Neural cell (in vitro differentiated cells): ENCODE data around the gene PLCB1. TPM values are rescaled to one million over a fixed set of nuclear protein-coding genes. Genes with fewer than 3 reads are reported as not detected.

Experiments used
- H2AFZ ChIP-seq: fragments of 200-600, 300-800 bp; sonication (generic), shearing (Covaris generic); 2 replicates; pipeline ENCODE4 v1.6.0; 2014; ENCODE audit warnings: low read depth, mild to moderate bottlenecking, antibody characterized with exemption, low read length, moderate library complexity
- H3F3A ChIP-seq: fragments of 200-600 bp; shearing (Covaris generic); 2 replicates; pipeline ENCODE4 v1.6.1; 2016; ENCODE audit warnings: mild to moderate bottlenecking, moderate library complexity, mixed read lengths, antibody characterized with exemption, low read length; ENCODE audit not compliant: insufficient read depth, poor library complexity, severe bottlenecking
- H3K27ac ChIP-seq: fragments of 200-600, 300-800 bp; sonication (generic), shearing (Covaris generic); 2 replicates; pipeline ENCODE4 v1.5.1; 2014; ENCODE audit warnings: mild to moderate bottlenecking, low read length, moderate library complexity
- H3K27me3 ChIP-seq: fragments of 300-800, 200-600 bp; sonication (generic), shearing (Covaris generic); 2 replicates; pipeline ENCODE4 v1.6.0; 2014; ENCODE audit warnings: mild to moderate bottlenecking, low read depth, low read length, moderate library complexity; ENCODE audit not compliant: insufficient read depth
- H3K36me3 ChIP-seq: fragments of 300-800, 200-600 bp; sonication (generic), shearing (Covaris generic); 2 replicates; pipeline ENCODE4 v1.5.1; 2014; ENCODE audit warnings: mild to moderate bottlenecking, antibody characterized with exemption, low read length, moderate library complexity; ENCODE audit not compliant: insufficient read depth
- H3K4me2 ChIP-seq: fragments of 300-800, 200-600 bp; sonication (generic), shearing (Covaris generic); 2 replicates; pipeline ENCODE4 v1.6.0; 2014; ENCODE audit warnings: mild to moderate bottlenecking, low read length
- H3K4me3 ChIP-seq: fragments of 300-800, 200-600 bp; sonication (generic), shearing (Covaris generic); 2 replicates; pipeline ENCODE4 v1.5.1; 2014; ENCODE audit warnings: mild to moderate bottlenecking, low read length, moderate library complexity
- H3K79me2 ChIP-seq: fragments of 200-600 bp; shearing (Covaris generic); replicated peaks from 2 replicates; pipeline ENCODE4 v1.6.0; 2014; ENCODE audit warnings: mild to moderate bottlenecking, low read length, moderate library complexity; ENCODE audit not compliant: insufficient read depth
- H3K9ac ChIP-seq: fragments of 300-800, 200-600 bp; sonication (generic), shearing (Covaris generic); 2 replicates; pipeline ENCODE4 v1.6.1; 2016; ENCODE audit warnings: mild to moderate bottlenecking, low read length, mixed read lengths
- H3K9me2 ChIP-seq: fragments of 200-600 bp; shearing (Covaris generic); 2 replicates; pipeline ENCODE4 v1.6.1; 2016; ENCODE audit warnings: mild to moderate bottlenecking, low read length, mixed read lengths; ENCODE audit not compliant: insufficient read depth
- H3K9me3 ChIP-seq: fragments of 200-600, 300-800 bp; sonication (generic), shearing (Covaris generic); 2 replicates; pipeline ENCODE4 v1.6.1; 2016; ENCODE audit warnings: mild to moderate bottlenecking, mixed run types, low read length, moderate library complexity, mixed read lengths
- H4K20me1 ChIP-seq: fragments of 200-600 bp; shearing (Covaris generic); 2 replicates; pipeline ENCODE4 v1.6.1; 2016; ENCODE audit warnings: mild to moderate bottlenecking, mixed run types; ENCODE audit not compliant: insufficient read depth
- CTCF ChIP-seq: fragments of 450-650 bp; IDR thresholded peaks from 2 replicates; pipeline ENCODE4 v1.5.1; 2014; ENCODE audit warnings: antibody characterized with exemption, mild to moderate bottlenecking, moderate library complexity; ENCODE audit not compliant: poor library complexity, severe bottlenecking
- EP300 ChIP-seq: fragments of 450-650 bp; conservative IDR thresholded peaks from 2 replicates; pipeline ENCODE4 v1.6.1; 2014; ENCODE audit warnings: antibody characterized with exemption, mild to moderate bottlenecking, moderate library complexity; ENCODE audit not compliant: poor library complexity, severe bottlenecking
- EZH2 ChIP-seq: fragments of 200-600, 300-800 bp; shearing (Covaris generic), sonication (generic); IDR thresholded peaks from 2 replicates; pipeline ENCODE4 v1.6.1; 2014; ENCODE audit warnings: antibody characterized with exemption, low read length, borderline replicate concordance, mild to moderate bottlenecking; ENCODE audit not compliant: insufficient read depth, poor library complexity, severe bottlenecking
- MXI1 ChIP-seq: fragments of 450-650 bp; conservative IDR thresholded peaks from 2 replicates; pipeline ENCODE4 v1.6.1; 2014; ENCODE audit warnings: antibody characterized with exemption, mild to moderate bottlenecking; ENCODE audit not compliant: poor library complexity, severe bottlenecking
- POLR2AphosphoS5 ChIP-seq: IDR thresholded peaks from 2 replicates; pipeline ENCODE4 v1.6.1; 2012
- RAD21 ChIP-seq: fragments of 450-650 bp; conservative IDR thresholded peaks from 2 replicates; pipeline ENCODE4 v1.6.1; 2014; ENCODE audit warnings: antibody characterized with exemption, mild to moderate bottlenecking, moderate library complexity
- REST ChIP-seq: IDR thresholded peaks from 2 replicates; pipeline ENCODE4 v1.6.1; 2012; ENCODE audit warnings: borderline replicate concordance
- SMC3 ChIP-seq: fragments of 450-650 bp; conservative IDR thresholded peaks from 2 replicates; pipeline ENCODE4 v1.6.1; 2014; ENCODE audit warnings: antibody characterized with exemption, mild to moderate bottlenecking, moderate library complexity; ENCODE audit not compliant: poor library complexity
- TAF1 ChIP-seq: IDR thresholded peaks from 2 replicates; pipeline ENCODE4 v1.6.1; 2012; ENCODE audit warnings: low read depth
- polyA plus RNA-seq: library from polyadenylated mRNA; depleted of rRNA; stranded (reverse); fragments of >200 nt; gene quantifications from 2 replicates; pipeline ENCODE4 v1.2.3, GENCODE V29; 2014

Gene PLCB1
- polyA plus RNA-seq, 1 donor from 2014 or later, result 11.4 TPM

- Histone ChIP-seq H3K9me2 (no peaks in the 10 kb centered on the region), H3K9ac (no peak overlapping the region), H3K36me3 (no peaks in the 10 kb centered on the region), H3K27ac (no peak overlapping the region), H3K79me2 (no peaks in the 10 kb centered on the region), H2AFZ (no peak overlapping the region), H3K9me3 (no peaks in the 10 kb centered on the region), H3K4me3 (no peak overlapping the region), H3F3A (no peaks in the 10 kb centered on the region), H3K27me3 (no peaks in the 10 kb centered on the region), H4K20me1 (no peaks in the 10 kb centered on the region), H3K4me2 (no peak overlapping the region)
- TF ChIP-seq POLR2AphosphoS5, result no peak
- TF ChIP-seq EZH2, result no peak
- TF ChIP-seq SMC3, result no peak
- TF ChIP-seq CTCF, result no peak
- TF ChIP-seq MXI1, result no peak
- no peak for TF ChIP-seq EP300
- TF ChIP-seq TAF1, result no peak
- no peak for TF ChIP-seq REST
- no peak for TF ChIP-seq RAD21
Observed at GRCh38 chr20:8808202-8808535, 676.1 kb downstream of the PLCB1 start.

GRCh38 chr20:8809107-8809953 is 677.3 kb downstream of the PLCB1 start:
- H3K9me2 ChIP-seq, result no peaks in the 10 kb centered on the region
- H3K27ac ChIP-seq, result no peak overlapping the region
- H3F3A ChIP-seq, result no peaks in the 10 kb centered on the region
- no peaks in the 10 kb centered on the region for H3K9me3 ChIP-seq
- H3K9ac ChIP-seq, result no peak overlapping the region
- H2AFZ ChIP-seq, result no peak overlapping the region
- H4K20me1 ChIP-seq, result no peaks in the 10 kb centered on the region
- H3K4me3 ChIP-seq, result no peak overlapping the region
- H3K27me3 ChIP-seq, result no peaks in the 10 kb centered on the region
- TF ChIP-seq POLR2AphosphoS5 (no peak), EP300 (no peak), MXI1 (no peak), RAD21 (no peak), EZH2 (no peak), SMC3 (no peak)
- no peaks in the 10 kb centered on the region for H3K36me3 ChIP-seq
- no peaks in the 10 kb centered on the region for H3K79me2 ChIP-seq
- H3K4me2 ChIP-seq, result no peak overlapping the region
